ENCODE results near the gene SYNE1. TPM values are rescaled to one million over a fixed set of nuclear protein-coding genes. Genes with fewer than 3 reads are reported as not detected.

The SYNE1 gene
- total RNA-seq, 1 donor from 2014 or later = 75.5 TPM

Other genes with a start within 250 kb of the SYNE1 start
- 131 and 148 TPM in 2 replicates for gene MYCT1, start 60.5 kb upstream of the SYNE1 start, total RNA-seq
- gene VIP, start 113.4 kb upstream of the SYNE1 start, total RNA-seq = 0.26 and 0.53 TPM in 2 replicates

All from pulmonary artery endothelial cell (primary cell).